OCI-LY7 (cell line): ENCODE measurements around the gene EPX. TPM values are rescaled to one million over a fixed set of nuclear protein-coding genes. Genes with fewer than 3 reads are reported as not detected.

Experiments
- BruUV-seq: library from RNA; stranded (reverse); fragments of 400-500 nt; replicated peaks from 2 replicates; lab custom pipeline; 2021; lab: Mats Ljungman, UMichigan
- CTCF ChIA-PET: fragments of 300-600 bp; sonication (Branson Sonifier 250); formaldehyde crosslinking; loops from one replicate; lab custom pipeline; 2022; ENCODE audit warnings: antibody characterized with exemption; ENCODE audit not compliant: unreplicated experiment; lab: Charles Lee
- POLR2A ChIA-PET: fragments of 300-600 bp; sonication (Branson Sonifier 250); formaldehyde crosslinking; loops from one replicate; lab custom pipeline; 2022; ENCODE audit warnings: antibody characterized with exemption; lab: Charles Lee
- DNase-seq: peaks from one replicate; pipeline ENCODE4 v3.0.0-alpha.2; 2015; ENCODE audit warnings: low spot score
- H2AFZ ChIP-seq: fragments of 200-600 bp; sonication (generic), shearing (Covaris generic); 2 replicates; pipeline ENCODE4 v1.6.1; 2014; ENCODE audit warnings: mild to moderate bottlenecking, antibody characterized with exemption, low read length, moderate library complexity
- H3K27ac ChIP-seq: fragments of 200-600 bp; sonication (generic); 2 replicates; pipeline ENCODE4 v1.5.1; 2014; ENCODE audit warnings: mixed run types, low read depth, mild to moderate bottlenecking, moderate library complexity, low read length, inconsistent platforms; ENCODE audit not compliant: poor library complexity, severe bottlenecking
- H3K36me3 ChIP-seq: fragments of 200-600 bp; sonication (generic); 2 replicates; pipeline ENCODE4 v1.6.1; 2014; ENCODE audit warnings: mild to moderate bottlenecking, antibody characterized with exemption, low read length, moderate library complexity, mixed read lengths; ENCODE audit not compliant: insufficient read depth
- H3K4me1 ChIP-seq: fragments of 200-600 bp; sonication (generic); 2 replicates; pipeline ENCODE4 v1.5.1; 2014; ENCODE audit warnings: mild to moderate bottlenecking, low read length; ENCODE audit not compliant: insufficient read depth, poor library complexity, severe bottlenecking
- H3K4me2 ChIP-seq: fragments of 200-600 bp; sonication (generic); 2 replicates; pipeline ENCODE4 v1.6.1; 2014; ENCODE audit warnings: mild to moderate bottlenecking, low read length
- H3K4me3 ChIP-seq: fragments of 200-600 bp; sonication (generic); 2 replicates; pipeline ENCODE4 v1.5.1; 2014; ENCODE audit warnings: mild to moderate bottlenecking, low read depth, low read length; ENCODE audit not compliant: poor library complexity, severe bottlenecking
- H3K79me2 ChIP-seq: fragments of 200-600 bp; sonication (generic); 2 replicates; pipeline ENCODE4 v1.6.1; 2016; ENCODE audit warnings: low read depth, mild to moderate bottlenecking, low read length, moderate library complexity, mixed read lengths; ENCODE audit not compliant: insufficient read depth
- H3K9me2 ChIP-seq: fragments of 200-600 bp; sonication (generic); 2 replicates; pipeline ENCODE4 v1.6.1; 2016; ENCODE audit warnings: mild to moderate bottlenecking, low read length, mixed read lengths; ENCODE audit not compliant: insufficient read depth
- H3K9me3 ChIP-seq: fragments of 200-600 bp; sonication (generic); 2 replicates; pipeline ENCODE4 v1.6.1; 2014; ENCODE audit warnings: mild to moderate bottlenecking, mixed run types, low read length, mixed read lengths
- H4K20me1 ChIP-seq: fragments of 200-600 bp; sonication (generic); 2 replicates; pipeline ENCODE4 v1.6.1; 2014; ENCODE audit warnings: mild to moderate bottlenecking, antibody characterized with exemption, low read length, moderate library complexity, mixed read lengths; ENCODE audit not compliant: insufficient read depth
- CTCF ChIP-seq: fragments of 200-600 bp; sonication (generic); conservative IDR thresholded peaks from 2 replicates; pipeline ENCODE4 v1.5.1; 2014; ENCODE audit warnings: mild to moderate bottlenecking, antibody characterized with exemption, low read length, moderate library complexity, mixed read lengths
- EZH2phosphoT487 ChIP-seq: fragments of 200-600 bp; sonication (generic); IDR thresholded peaks from 2 replicates; pipeline ENCODE4 v1.6.1; 2018; ENCODE audit warnings: low read depth, borderline replicate concordance, mild to moderate bottlenecking, mixed run types, antibody characterized with exemption, low read length, moderate library complexity, mixed read lengths
- intact Hi-C: fragments of 100-400 bp; cut with micrococcal nuclease; formaldehyde crosslinking; loops from one replicate; pipeline ENCODE4 v1.10.0; 2022; ENCODE audit not compliant: unreplicated experiment
- total RNA-seq, 2 experiments: library from RNA; depleted of rRNA in 1 of 2; stranded (reverse); fragments of >200 nt in 1 of 2; shearing (Covaris generic) in 1 of 2; gene quantifications; 2 replicates each; pipeline ENCODE4 v1.2.3, GENCODE V29; 2014 to 2022

Gene EPX
- total RNA-seq, 2 experiments from 2014 or later, result not detected

- Histone ChIP-seq H3K9me2 (no peaks in the 10 kb centered on the region), H4K20me1 (no peaks in the 10 kb centered on the region), H3K36me3 (no peaks in the 10 kb centered on the region), H3K4me2 (no peak overlapping the region), H3K4me1 (no peaks in the 10 kb centered on the region), H3K9me3 (no peaks in the 10 kb centered on the region), H3K79me2 (no peaks in the 10 kb centered on the region), H3K27ac (no peak overlapping the region), H3K4me3 (no peak overlapping the region), H2AFZ (no peak overlapping the region)
- POLR2A ChIA-PET, result interaction anchor here (1.0 kb wide), 1 partner anchor 239 kb away, joined by 3 read pairs; no protein-coding TSS in a partner anchor
- peak; percentile 48 for DNase-seq
- no TSS peak for BruUV-seq
- CTCF ChIA-PET, result interaction anchor here (1.1 kb wide), 1 partner anchor 14 kb away, joined by 3 read pairs; no protein-coding TSS in a partner anchor
- intact Hi-C loops, result loop anchor here (1.0 kb wide), 1 partner anchor 247 kb away; no protein-coding TSS in a partner anchor
- TF ChIP-seq EZH2phosphoT487, result no peak
- peak; percentile 80 for TF ChIP-seq CTCF
These were observed 7.6 kb downstream of the EPX start for GRCh38 chr17:58200024-58200633.

- H3K27ac ChIP-seq, result no peak overlapping the region
- intact Hi-C loops, result no loop called here
- TF ChIP-seq EZH2phosphoT487, result no peak
- TF ChIP-seq CTCF, result no peak
- no peak for DNase-seq
- H3K9me2 ChIP-seq, result no peaks in the 10 kb centered on the region
- H3K36me3 ChIP-seq, result no peaks in the 10 kb centered on the region
- no peaks in the 10 kb centered on the region for H4K20me1 ChIP-seq
- H3K4me2 ChIP-seq, result no peak overlapping the region
- no peaks in the 10 kb centered on the region for H3K4me1 ChIP-seq
- POLR2A ChIA-PET, result no interaction called here
- H3K4me3 ChIP-seq, result no peak overlapping the region
- no TSS peak for BruUV-seq
- no peaks in the 10 kb centered on the region for H3K9me3 ChIP-seq
- no peak overlapping the region for H2AFZ ChIP-seq
- CTCF ChIA-PET, result no interaction called here
- H3K79me2 ChIP-seq, result no peaks in the 10 kb centered on the region
These were observed 10.3 kb downstream of the EPX start for GRCh38 chr17:58202859-58203258.

- CTCF ChIA-PET, result no interaction called here
These were observed 12.3 kb downstream of the EPX start for GRCh38 chr17:58204796-58205195.

More at GRCh38 chr17:58204796-58205195, 12.3 kb downstream of the EPX start:
- Histone ChIP-seq H3K4me2 (no peak overlapping the region), H3K36me3 (no peaks in the 10 kb centered on the region), H4K20me1 (no peaks in the 10 kb centered on the region), H3K27ac (no peak overlapping the region), H3K4me1 (no peaks in the 10 kb centered on the region), H2AFZ (no peak overlapping the region), H3K4me3 (no peak overlapping the region), H3K9me3 (no peaks in the 10 kb centered on the region), H3K79me2 (no peaks in the 10 kb centered on the region), H3K9me2 (no peaks in the 10 kb centered on the region)
- POLR2A ChIA-PET, result no interaction called here
- no peak for DNase-seq
- BruUV-seq, result no TSS peak
- intact Hi-C loops, result no loop called here
- no peak for TF ChIP-seq EZH2phosphoT487
- TF ChIP-seq CTCF, result no peak
